HUDEP-2 (cell line): Measurements from ENCODE around the gene IFT22.
"Not testable (repeated sequence)": the region's sequence is repeated elsewhere in the genome, so short reads cannot be mapped to it uniquely, and the experiment has no call there.

ENCODE experiments used
- DNase-seq, 76 experiments: peaks; one replicate each; lab custom pipeline; 2025; ENCODE audit not compliant: unreplicated experiment in 76 of 76; lab: John Stamatoyannopoulos, UW

IFT22 gene

DNA sequence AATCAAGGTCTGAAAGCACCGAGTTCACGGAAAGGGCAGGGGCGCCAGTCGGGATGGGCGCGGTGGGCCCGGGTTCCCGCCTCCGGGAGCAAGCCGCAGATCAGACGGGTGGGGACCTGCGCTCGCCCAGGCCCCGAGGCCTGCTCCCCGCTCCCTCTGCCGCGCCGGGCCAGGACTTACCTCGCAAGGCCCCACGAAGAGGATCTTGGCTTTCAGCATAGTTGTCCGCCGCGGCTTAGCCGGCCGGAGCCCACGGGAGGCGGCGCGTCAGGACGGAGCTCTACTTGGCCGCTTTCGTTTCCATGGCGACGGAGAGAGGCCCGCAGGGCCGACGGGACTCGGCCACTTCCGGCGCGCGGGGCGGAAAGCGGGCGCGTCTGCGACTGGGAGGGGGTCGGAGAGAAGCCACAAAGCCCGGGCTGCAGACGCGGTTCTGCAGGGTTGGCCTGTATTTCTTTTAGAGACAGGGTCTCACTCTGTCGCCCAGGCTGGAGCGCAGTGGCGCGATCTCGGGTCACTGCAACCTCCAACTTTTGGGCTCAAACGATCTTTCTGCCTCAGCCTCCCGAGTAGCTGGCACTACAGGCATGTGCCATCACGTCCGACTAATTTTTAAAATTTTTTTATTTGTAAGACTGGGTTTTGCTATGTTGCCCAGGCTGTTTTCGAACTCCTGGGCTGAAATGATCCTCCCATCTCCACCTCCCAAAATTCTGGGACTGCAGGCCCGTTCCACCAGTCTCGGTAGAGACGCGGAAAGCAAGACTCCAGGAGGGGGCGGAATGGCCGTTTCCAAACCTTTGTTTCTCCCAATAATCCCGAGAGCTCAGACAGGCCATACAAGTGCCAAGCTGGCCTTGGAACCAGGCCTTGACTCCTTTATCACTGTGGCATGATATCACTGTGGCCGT is at the start of gene IFT22:
Gene IFT22 (minus strand): TSS at position 322 of the 911 bp plus-strand sequence. CDS start 103 bp downstream, at position 219.
- peak in 73 of 76 experiments; percentile 44 to 91 (median 81) for DNase-seq

- DNase-seq: no peak
These were observed 49.2 kb upstream of the IFT22 start for GRCh38 chr7:101370836-101371235.

- DNase-seq: no peak
These were observed 47.0 kb upstream of the IFT22 start for GRCh38 chr7:101368422-101369165.

DNA sequence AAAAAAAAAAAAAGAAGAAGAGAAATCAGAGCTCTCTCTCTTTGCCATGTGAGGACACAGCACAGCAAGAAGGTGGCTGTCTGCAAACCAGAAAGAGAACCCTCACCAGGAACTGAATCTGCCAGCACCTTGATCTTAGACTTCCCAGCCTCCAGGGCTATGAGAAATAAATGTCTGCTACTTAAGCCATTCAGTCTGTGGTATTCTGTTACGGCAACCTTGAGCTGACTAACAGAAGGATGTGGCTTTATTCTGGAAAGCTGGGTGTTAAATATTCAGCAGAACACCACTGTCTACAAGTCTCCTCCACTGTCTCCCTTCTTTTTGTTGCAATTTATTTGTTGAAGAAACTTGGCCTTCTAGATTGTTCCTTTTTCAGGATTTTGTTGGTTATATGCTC is 46.1 kb upstream of the IFT22 start:
- DNase-seq: no peak

DNA sequence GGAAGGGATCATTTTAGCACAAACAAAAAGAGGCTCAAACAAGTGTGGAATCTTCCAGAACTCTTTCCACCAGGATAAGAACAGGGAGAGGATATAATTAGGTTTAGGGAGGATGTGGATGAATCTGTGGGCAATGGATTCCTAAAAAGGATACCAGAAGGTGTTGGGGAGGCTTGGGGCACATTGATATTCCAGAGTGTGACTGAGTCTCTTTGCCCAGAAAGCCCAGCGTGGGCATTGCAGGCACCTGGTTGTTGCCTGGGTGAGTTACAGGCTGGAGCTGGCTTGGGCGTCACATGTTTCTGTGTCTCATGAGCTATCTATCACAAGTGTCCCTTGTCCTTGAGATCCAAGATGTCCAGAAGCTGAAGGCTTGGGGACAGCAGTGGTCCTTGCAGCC is 44.3 kb upstream of the IFT22 start:
- DNase-seq: no peak

GRCh38 chr7:101363734-101364374 is 42.2 kb upstream of the IFT22 start:
- peak in 40 of 76 experiments; percentile 1 to 54 (median 12) for DNase-seq

DNA sequence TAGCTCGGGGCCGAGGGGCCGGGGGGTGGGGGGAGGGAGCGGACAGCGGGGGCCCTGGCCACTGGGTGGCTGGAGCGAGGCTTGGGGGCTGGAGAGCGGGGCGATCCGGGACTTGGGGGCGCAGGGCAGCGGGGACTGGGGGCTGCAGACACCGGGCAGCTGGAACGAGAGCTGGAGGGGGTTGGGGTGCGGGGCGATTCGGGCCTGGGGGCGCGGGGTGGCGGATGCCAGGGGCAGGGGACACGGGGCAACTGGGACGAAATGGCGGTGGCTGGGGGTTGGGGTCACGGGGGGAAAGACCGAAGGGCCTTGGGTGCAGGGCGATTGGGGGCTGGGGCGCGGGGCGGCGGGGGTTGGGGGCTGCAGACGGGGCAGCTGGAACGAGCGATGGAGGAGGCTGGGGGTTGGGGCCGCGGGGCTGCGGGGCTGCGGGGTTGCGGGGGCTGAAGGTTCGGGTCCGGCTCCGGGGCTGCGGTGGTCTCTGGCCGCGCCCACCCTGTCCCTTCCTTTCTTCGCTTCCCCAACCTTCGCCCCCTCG is 41.7 kb upstream of the IFT22 start:
- DNase-seq: no peak

GRCh38 chr7:101362334-101363195 is 41.0 kb upstream of the IFT22 start, which contains the start of gene COL26A1:
Gene COL26A1 (plus strand): TSS chr7:101362875. CDS start chr7:101363033, 158 bp downstream.
- no peak for DNase-seq

DNA sequence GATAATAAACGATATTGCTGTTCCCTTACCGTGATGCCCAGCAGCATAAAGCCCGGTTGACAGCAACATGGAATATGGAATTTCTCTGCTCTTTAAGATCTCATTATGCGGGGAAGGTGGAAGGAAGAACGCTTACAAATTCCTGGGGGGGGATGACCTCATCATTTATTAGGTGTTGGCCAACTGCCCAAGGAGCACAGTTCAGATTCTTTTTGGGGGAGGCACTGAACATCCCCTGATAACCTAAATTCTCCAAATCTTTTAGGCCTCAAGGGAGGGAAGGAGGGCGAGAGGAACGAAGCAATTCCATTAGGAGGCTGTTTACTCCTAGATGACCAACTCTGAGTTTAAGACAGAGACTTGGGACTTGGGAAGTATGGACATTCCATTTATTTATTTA is 35.8 kb upstream of the IFT22 start:
- DNase-seq: no peak

DNA sequence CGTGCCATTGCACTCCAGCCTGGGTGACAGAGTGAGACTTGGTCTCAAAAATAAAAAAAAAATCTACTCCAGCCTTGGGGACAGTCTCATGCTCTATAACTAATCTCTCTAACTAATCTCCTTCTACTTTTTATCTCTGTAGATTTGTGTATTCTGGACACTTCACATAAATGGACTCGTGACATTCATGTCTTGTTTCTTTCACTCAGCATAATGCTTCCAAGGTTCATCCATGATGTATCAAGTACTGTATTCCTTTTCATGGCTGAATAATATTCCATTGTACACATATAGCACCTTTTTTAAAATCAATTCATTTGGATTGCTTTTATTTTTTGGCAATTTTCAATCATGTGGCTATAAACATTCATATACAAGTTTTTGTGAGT is 31.3 kb upstream of the IFT22 start:
- no peak for DNase-seq

DNA sequence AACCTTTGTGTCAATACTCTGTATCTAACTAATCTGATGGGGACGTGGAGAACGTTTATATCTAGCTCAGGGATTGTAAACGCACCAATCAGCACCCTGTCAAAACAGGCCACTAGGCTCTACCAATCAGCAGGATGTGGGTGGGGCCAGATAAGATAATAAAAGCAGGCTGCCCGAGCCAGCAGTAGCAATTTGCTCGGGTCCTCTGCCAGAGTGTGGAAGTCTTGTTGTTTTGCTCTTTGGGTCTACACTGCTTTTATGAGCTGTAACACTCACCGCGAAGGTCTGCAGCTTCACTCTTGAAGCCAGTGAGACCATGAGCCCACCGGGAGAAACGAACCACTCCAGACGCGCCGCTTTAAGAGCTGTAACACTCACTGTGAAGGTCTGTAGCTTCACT is 27.7 kb upstream of the IFT22 start:
- DNase-seq: peak in 1 of 76 experiments; percentile 4

- DNase-seq: not testable (repeated sequence)
These were observed 26.9 kb upstream of the IFT22 start for GRCh38 chr7:101348456-101349067.

DNA sequence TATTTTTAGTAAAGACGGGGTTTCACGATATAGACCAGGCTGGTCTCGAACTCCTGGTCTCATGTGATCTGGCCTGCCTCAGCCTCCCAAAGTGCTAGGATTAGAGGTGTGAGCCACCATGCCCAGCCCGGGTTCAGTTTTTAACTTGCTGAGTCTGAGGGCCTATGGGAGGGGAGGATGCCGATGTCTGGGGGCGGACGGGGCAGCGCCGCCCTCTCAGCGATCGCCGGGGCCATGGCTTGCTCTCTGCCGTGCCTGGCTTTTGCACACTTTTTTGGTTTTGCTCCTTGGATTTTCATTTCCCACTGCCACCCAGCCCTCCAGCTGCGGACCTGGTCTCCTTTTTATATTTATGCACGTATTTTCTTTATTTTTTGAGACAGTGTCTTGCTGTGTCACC is 25.9 kb upstream of the IFT22 start:
- no peak for DNase-seq

- DNase-seq: no peak
These were observed 21.3 kb upstream of the IFT22 start for GRCh38 chr7:101342892-101343291.

GRCh38 chr7:101340379-101340778 is 18.8 kb upstream of the IFT22 start:
- no peak for DNase-seq

DNA sequence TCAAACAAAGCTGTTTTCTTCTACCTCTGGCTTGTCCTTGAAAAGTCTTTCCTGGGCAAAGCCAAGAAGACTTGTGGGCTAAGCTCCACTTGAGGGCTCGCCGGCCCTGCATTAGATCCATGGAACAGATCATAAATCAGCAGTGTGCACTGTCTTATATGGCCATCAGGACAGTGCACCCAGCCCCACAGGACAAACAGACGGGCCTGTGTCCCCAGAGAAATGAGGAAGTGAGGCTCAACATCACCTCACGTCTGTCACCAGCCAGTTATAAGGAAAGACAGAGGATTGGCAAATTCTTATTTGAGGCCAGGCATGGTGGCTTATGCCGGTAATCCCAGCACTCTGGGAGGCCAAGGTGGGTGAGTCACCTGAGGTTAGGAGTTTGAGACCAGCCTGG is 12.3 kb upstream of the IFT22 start:
- DNase-seq: no peak

- no peak for DNase-seq
These were observed 10.4 kb upstream of the IFT22 start for GRCh38 chr7:101332026-101332425.

GRCh38 chr7:101330011-101330484 is 8.4 kb upstream of the IFT22 start:
- DNase-seq: no peak

GRCh38 chr7:101328159-101328558 is 6.5 kb upstream of the IFT22 start:
- no peak for DNase-seq
